ENCODE results near the gene MGAT2.
"Not testable (repeated sequence)": the region's sequence is repeated elsewhere in the genome, so short reads cannot be mapped to it uniquely, and the experiment has no call there.

Gene MGAT2

GRCh38 chr14:49615776-49616175 is 4.8 kb upstream of the MGAT2 start:
- DNase-seq (ENCODE audit: low read depth): no peak
- TF ChIP-seq CTCF (conservative IDR thresholded peaks at IDR 0.05; ENCODE audit: low read length): no peak
- H3K4me3 ChIP-seq (ENCODE audit: low read length): no peak overlapping the region

GRCh38 chr14:49617852-49618519 is 2.6 kb upstream of the MGAT2 start:
- no peak for DNase-seq (ENCODE audit: low read depth)
- no peak overlapping the region for H3K4me3 ChIP-seq (ENCODE audit: low read length)
- no peak for TF ChIP-seq CTCF (conservative IDR thresholded peaks at IDR 0.05; ENCODE audit: low read length)

GRCh38 chr14:49619273-49619672 is 1.3 kb upstream of the MGAT2 start:
- not testable (repeated sequence) for DNase-seq (ENCODE audit: low read depth)
- peak overlapping the region; percentile 95 for H3K4me3 ChIP-seq (ENCODE audit: low read length)

- no peak for DNase-seq (ENCODE audit: low read depth)
Observed at GRCh38 chr14:49619730-49620129, 869 bp upstream of the MGAT2 start.

GRCh38 chr14:49621114-49621881 is 699 bp downstream of the MGAT2 start:
- DNase-seq (ENCODE audit: low read depth): peak; percentile 68
- no peak for TF ChIP-seq CTCF (conservative IDR thresholded peaks at IDR 0.05; ENCODE audit: low read length)
- peak overlapping the region; percentile 95 for H3K4me3 ChIP-seq (ENCODE audit: low read length)

More at GRCh38 chr14:49619730-49620129, 869 bp upstream of the MGAT2 start:
- H3K4me3 ChIP-seq (ENCODE audit: low read length): peak overlapping the region; percentile 95
- TF ChIP-seq CTCF (conservative IDR thresholded peaks at IDR 0.05; ENCODE audit: low read length): no peak

GRCh38 chr14:49622022-49622607 is 1.5 kb downstream of the MGAT2 start:
- no peak for DNase-seq (ENCODE audit: low read depth)
- peak overlapping the region; percentile 95 for H3K4me3 ChIP-seq (ENCODE audit: low read length)
- TF ChIP-seq CTCF (conservative IDR thresholded peaks at IDR 0.05; ENCODE audit: low read length): no peak

- TF ChIP-seq CTCF (conservative IDR thresholded peaks at IDR 0.05; ENCODE audit: low read length): no peak
- H3K4me3 ChIP-seq (ENCODE audit: low read length): peak overlapping the region; percentile 95
- DNase-seq (ENCODE audit: low read depth): no peak
Observed at GRCh38 chr14:49623387-49623786, 2.8 kb downstream of the MGAT2 start.

Measured in AG10803 (cell line).